Activated CD4-positive, alpha-beta memory T cell treated with anti-CD3 and anti-CD28 coated beads, Interleukin-2, amount 10 ng/mL, durations not matched to agents 7 days and 5 days (primary cell): ENCODE measurements around the gene C14orf93. TPM values are rescaled to one million over a fixed set of nuclear protein-coding genes. Genes with fewer than 3 reads are reported as not detected.

ENCODE experiments used
- CTCF ChIA-PET: fragments of 350-600 bp; sonication (Branson Sonifier 250); formaldehyde crosslinking; loops from one replicate; lab custom pipeline; 2021; ENCODE audit warnings: antibody characterized with exemption, inconsistent platforms; lab: Charles Lee
- POLR2A ChIA-PET: fragments of 350-600 bp; sonication (Branson Sonifier 250); formaldehyde crosslinking; loops from one replicate; lab custom pipeline; 2021; ENCODE audit warnings: antibody characterized with exemption; lab: Charles Lee
- DNase-seq: peaks from one replicate; pipeline ENCODE4 v3.0.0-alpha.2; 2020
- H3K27ac Mint-ChIP-seq: one replicate; pipeline ENCODE4 v1.8.0; 2021; ENCODE audit warnings: mild to moderate bottlenecking, mixed read lengths
- H3K27me3 Mint-ChIP-seq: one replicate; pipeline ENCODE4 v1.8.0; 2021; ENCODE audit warnings: mixed read lengths
- H3K36me3 Mint-ChIP-seq: one replicate; pipeline ENCODE4 v1.8.0; 2021; ENCODE audit warnings: low read depth, mixed read lengths
- H3K4me1 Mint-ChIP-seq: one replicate; pipeline ENCODE4 v1.8.0; 2021; ENCODE audit warnings: mixed read lengths
- H3K4me3 Mint-ChIP-seq: one replicate; pipeline ENCODE4 v1.8.0; 2021; ENCODE audit warnings: mild to moderate bottlenecking, mixed read lengths
- H3K9me3 Mint-ChIP-seq: one replicate; pipeline ENCODE4 v1.8.0; 2021; ENCODE audit warnings: mixed read lengths
- total RNA-seq, 2 experiments: library from RNA; stranded (reverse); gene quantifications; one replicate each; pipeline ENCODE4 v1.2.3, GENCODE V29; 2021

Gene C14orf93
- total RNA-seq, 2 experiments from 2014 or later, result 9.4 to 10.4 TPM

DNA sequence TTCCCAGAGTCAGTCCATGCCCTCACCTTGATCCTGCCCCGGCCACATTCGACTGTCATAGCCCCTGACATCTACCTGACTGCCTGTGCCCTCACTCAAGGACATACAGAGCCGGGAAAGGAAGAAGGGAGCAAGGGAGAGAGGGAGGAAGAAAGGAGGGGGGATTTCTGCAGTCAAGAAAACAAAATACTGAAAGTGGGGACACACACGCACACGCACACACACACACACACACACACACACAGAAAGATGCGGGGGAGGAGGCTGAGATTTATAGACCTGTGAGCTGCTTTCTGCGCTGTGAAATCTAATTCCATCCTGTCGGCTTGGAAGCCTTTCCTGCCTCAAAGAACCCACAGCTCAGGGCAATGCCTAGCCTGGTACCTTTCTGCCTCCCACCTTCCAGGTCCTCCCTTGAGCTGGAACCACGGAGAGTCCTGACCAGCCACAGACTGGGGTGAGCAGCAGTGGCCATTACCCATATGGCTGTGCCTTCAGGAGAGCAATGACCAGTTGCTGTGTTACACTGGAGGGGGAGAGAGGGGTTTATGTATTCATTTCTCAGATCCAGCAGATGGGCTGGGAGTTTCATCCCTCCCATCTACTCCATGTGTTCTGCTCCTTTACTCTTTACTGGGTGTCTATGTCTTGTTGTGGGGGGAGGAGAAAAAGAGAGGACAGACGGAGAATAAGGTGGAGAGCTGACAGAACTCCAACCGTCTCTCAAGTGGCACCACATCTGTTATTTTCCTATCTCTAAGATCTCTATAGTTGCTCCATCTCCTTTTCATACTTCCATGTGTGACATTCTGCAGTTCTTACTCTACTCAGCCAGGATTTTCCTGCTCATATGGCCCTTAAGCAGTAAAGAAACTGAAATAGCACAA is 12.9 kb downstream of the C14orf93 start:
- Mint-ChIP-seq H3K36me3 (no peaks in the 10 kb centered on the region), H3K27me3 (no peaks in the 10 kb centered on the region), H3K4me3 (no peak overlapping the region), H3K27ac (no peak overlapping the region), H3K4me1 (no peaks in the 10 kb centered on the region), H3K9me3 (no peaks in the 10 kb centered on the region)
- ChIA-PET POLR2A (interaction anchor here (1.4 to 5.3 kb wide), 2 partner anchors 9 to 10 kb away, joined by 4 to 48 read pairs; no protein-coding TSS in a partner anchor), CTCF (interaction anchor here (0.7 to 6.9 kb wide), 10 partner anchors 8 to 72 kb away, joined by 3 to 71 read pairs (median 4); partner anchors contain the start of genes AJUBA, CDH24 and HAUS4)
- no peak for DNase-seq

DNA sequence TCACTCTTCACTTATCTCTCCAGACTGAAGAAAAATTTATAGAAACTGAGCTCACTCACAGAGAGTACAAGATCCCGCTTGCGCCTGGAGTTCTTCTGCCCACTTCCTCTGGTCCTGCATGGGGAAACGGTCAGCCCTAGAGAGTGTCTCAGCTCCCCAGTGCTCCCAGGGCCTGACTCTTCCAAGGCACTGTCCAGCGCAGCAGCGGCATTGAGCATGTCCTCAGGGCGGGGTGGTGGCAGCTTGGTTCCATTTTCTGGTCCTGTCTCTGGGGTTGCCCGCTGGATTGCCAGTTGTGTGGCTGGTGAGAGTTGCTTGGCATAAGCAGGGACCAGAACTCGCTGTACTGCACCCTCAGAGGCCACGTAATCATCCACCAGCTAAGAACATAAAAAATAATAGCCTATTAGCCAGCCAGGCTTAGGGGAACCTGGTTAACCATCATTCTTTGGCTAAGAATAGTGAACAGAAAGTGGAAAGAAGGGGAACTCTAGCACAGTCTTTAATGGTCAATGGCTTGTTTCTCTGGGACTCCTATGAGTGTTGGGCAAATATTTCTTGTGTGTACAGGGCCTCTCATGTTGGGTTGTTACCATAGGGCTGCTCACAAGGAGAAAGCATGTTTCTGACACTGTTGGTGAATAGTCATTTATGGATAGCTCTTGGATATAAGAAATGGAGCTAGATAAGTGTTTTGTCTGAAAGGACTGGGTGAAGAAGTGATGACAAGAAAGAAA is 13.9 kb downstream of the C14orf93 start:
- Mint-ChIP-seq H3K9me3 (no peaks in the 10 kb centered on the region), H3K4me3 (no peak overlapping the region), H3K27me3 (no peaks in the 10 kb centered on the region), H3K4me1 (no peaks in the 10 kb centered on the region), H3K36me3 (no peaks in the 10 kb centered on the region), H3K27ac (no peak overlapping the region)
- POLR2A ChIA-PET, result interaction anchor here (1.1 to 5.3 kb wide), 2 partner anchors 10 to 11 kb away, joined by 3 to 48 read pairs; no protein-coding TSS in a partner anchor
- no peak for DNase-seq
- CTCF ChIA-PET, result interaction anchor here (0.6 to 6.9 kb wide), 20 partner anchors 7 to 1170 kb away, joined by 3 to 71 read pairs (median 4); partner anchors contain the start of genes CDH24 and HAUS4

DNA sequence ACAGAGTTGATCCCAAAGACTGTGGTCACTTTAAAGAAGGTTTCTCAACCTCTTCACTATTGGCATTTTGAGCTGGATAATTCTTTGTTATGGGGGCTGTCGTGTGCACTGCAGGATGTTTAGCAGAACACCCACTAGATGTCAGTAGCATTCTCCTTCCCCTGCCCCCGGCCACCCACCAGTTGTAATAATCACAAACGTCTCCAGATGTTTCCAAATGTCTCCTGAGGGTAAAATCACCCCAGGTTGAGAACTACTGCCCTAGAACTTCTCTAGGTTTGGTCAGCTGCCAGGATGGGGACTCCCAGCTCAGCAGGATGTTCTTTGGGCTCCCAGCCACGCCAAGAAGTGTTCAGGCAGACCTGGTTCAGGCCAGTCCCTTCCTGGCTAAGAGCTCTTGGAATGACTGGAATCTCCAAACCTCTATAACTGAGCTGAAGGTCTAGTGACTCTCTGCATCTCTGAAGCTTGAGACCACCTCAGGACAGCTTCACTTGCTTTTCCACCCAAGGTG is 15.1 kb downstream of the C14orf93 start:
- CTCF ChIA-PET, result interaction anchor here (0.7 to 6.9 kb wide), 23 partner anchors 9 to 1169 kb away, joined by 3 to 71 read pairs (median 5); partner anchors contain the start of gene CDH24
- no peak overlapping the region for H3K27ac Mint-ChIP-seq
- POLR2A ChIA-PET, result interaction anchor here (0.7 to 5.3 kb wide), 4 partner anchors 13 to 1075 kb away, joined by 3 to 48 read pairs (median 4); no protein-coding TSS in a partner anchor
- H3K9me3 Mint-ChIP-seq, result no peaks in the 10 kb centered on the region
- no peaks in the 10 kb centered on the region for H3K4me1 Mint-ChIP-seq
- peak; percentile 29 for DNase-seq
- no peaks in the 10 kb centered on the region for H3K36me3 Mint-ChIP-seq
- H3K4me3 Mint-ChIP-seq, result no peak overlapping the region
- no peaks in the 10 kb centered on the region for H3K27me3 Mint-ChIP-seq

DNA sequence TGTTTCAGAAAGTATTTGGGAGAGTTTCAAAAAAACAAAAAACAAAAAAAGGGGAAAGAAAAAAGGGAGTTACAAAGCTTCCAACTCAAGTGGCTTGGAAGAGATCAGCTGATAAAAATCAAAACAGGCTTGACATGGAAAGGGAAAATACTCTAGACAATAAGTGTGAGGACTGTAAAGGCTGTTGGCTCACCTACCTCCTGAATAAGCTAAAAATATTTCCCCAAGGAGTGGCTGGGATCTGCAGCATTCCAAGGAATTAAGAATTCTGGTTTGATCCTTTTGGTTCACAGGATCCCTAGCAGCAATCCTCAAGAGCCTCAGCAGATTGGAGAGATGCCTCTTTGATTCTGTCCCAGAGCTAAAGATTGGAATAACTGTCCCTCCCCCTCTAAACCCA is 16.4 kb downstream of the C14orf93 start:
- H3K27me3 Mint-ChIP-seq, result no peaks in the 10 kb centered on the region
- no peaks in the 10 kb centered on the region for H3K4me1 Mint-ChIP-seq
- H3K9me3 Mint-ChIP-seq, result no peaks in the 10 kb centered on the region
- no peak for DNase-seq
- ChIA-PET POLR2A (interaction anchor here (5.3 kb wide), 1 partner anchor 14 kb away, joined by 48 read pairs; no protein-coding TSS in a partner anchor), CTCF (interaction anchor here (0.7 to 6.9 kb wide), 9 partner anchors 8 to 101 kb away, joined by 3 to 71 read pairs (median 13); partner anchors contain the start of genes ACIN1, C14orf119 and CDH24)
- no peaks in the 10 kb centered on the region for H3K36me3 Mint-ChIP-seq
- H3K4me3 Mint-ChIP-seq, result no peak overlapping the region
- no peak overlapping the region for H3K27ac Mint-ChIP-seq

DNA sequence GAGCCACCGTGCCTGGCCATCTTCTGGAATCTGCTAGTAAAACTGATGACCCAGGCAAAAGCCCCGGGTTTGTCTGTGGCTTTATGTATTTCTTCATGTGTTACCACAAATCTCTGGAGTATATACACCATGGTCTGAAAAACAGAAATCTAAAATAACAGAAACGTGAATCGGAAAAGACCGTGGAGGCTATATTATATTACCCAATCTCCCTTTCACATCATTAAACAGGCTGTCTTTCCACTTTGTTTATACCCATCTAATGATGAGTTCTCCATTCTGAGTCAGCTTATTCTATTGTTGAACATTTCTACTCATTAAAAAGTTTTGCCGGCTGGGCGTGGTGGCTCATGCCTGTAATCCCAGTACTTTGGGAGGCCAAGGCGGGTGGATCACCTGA is 18.1 kb downstream of the C14orf93 start:
- CTCF ChIA-PET, result interaction anchor here (1.4 to 4.8 kb wide), 3 partner anchors 36 to 77 kb away, joined by 5 to 29 read pairs (median 13); partner anchors contain the start of gene HAUS4
- no peak for DNase-seq
- no peaks in the 10 kb centered on the region for H3K36me3 Mint-ChIP-seq

DNA sequence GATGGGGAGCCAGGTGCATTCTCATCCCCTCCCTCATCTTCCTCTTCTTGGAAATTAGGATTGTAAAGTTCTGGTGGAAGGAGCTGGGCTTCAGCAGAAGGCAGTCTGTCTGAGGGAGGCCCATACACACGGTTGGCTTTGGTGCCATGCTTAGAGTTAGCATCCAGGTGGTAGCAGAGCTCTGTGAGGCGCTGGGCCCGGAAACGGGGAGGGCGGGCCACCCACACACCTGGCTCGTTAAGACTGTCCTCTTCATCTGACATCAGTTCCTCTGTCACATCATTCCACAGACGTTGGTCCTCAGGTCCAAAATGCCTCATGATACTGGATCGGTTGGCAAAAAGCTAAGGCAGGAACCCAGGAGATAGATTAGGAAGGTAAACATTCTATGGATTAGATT is 22.7 kb downstream of the C14orf93 start:
- H3K27ac Mint-ChIP-seq, result no peak overlapping the region
- H3K9me3 Mint-ChIP-seq, result no peaks in the 10 kb centered on the region
- ChIA-PET POLR2A (interaction anchor here (0.8 to 3.4 kb wide), 10 partner anchors 8 to 75 kb away, joined by 3 to 37 read pairs (median 4); partner anchors contain the start of genes CDH24 and HAUS4), CTCF (interaction anchor here (0.6 to 9.1 kb wide), 28 partner anchors 9 to 429 kb away, joined by 3 to 332 read pairs (median 10); partner anchors contain the start of genes ACIN1, C14orf119, CDH24 and HAUS4)
- H3K4me3 Mint-ChIP-seq, result no peak overlapping the region
- H3K4me1 Mint-ChIP-seq, result no peaks in the 10 kb centered on the region
- no peak for DNase-seq
- H3K36me3 Mint-ChIP-seq, result no peaks in the 10 kb centered on the region
- no peaks in the 10 kb centered on the region for H3K27me3 Mint-ChIP-seq

More for the DNA sequence above, 18.1 kb downstream of the C14orf93 start:
- H3K4me3 Mint-ChIP-seq, result no peak overlapping the region
- H3K9me3 Mint-ChIP-seq, result no peaks in the 10 kb centered on the region
- no peaks in the 10 kb centered on the region for H3K4me1 Mint-ChIP-seq
- H3K27ac Mint-ChIP-seq, result no peak overlapping the region
- POLR2A ChIA-PET, result interaction anchor here (1.4 to 5.3 kb wide), 2 partner anchors 15 to 66 kb away, joined by 4 to 48 read pairs; no protein-coding TSS in a partner anchor
- no peaks in the 10 kb centered on the region for H3K27me3 Mint-ChIP-seq

DNA sequence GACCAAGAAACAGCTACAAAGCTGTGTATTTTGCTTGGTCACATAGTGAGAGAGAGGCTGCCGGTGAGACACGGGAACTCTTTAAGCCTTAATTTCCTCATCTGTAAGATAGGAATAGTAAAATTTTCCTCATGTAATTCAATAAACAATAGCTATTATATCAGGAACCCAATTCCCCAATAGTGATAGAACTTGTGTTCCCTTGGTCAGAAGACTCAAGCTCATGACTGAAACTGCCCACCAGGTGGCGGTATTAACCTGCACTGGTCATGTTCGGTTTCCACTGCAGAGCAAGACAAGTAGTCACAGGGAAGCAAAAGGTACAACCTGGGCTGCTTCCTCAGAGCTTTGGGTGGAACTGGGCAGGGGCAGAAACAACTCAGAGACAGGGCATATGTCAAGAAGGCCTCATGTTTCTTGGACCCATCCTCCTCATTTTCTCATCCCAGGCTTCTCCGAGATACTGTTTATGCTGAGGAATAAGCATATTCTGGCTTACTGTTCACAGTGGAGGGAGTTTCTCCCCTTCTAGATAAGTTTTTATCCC is 23.4 kb downstream of the C14orf93 start:
- peaks cover 2% of the 10 kb centered on the region for H3K4me1 Mint-ChIP-seq
- no peak overlapping the region for H3K27ac Mint-ChIP-seq
- peak; percentile 90 for DNase-seq
- no peaks in the 10 kb centered on the region for H3K36me3 Mint-ChIP-seq
- H3K4me3 Mint-ChIP-seq, result no peak overlapping the region
- POLR2A ChIA-PET, result interaction anchor here (0.8 to 3.4 kb wide), 12 partner anchors 9 to 416 kb away, joined by 3 to 37 read pairs (median 4); partner anchors contain the start of genes CDH24, HAUS4 and RBM23
- CTCF ChIA-PET, result interaction anchor here (0.5 to 9.1 kb wide), 62 partner anchors 10 to 445 kb away, joined by 3 to 332 read pairs (median 5); partner anchors contain the start of genes ACIN1, C14orf119, CDH24 and HAUS4
- H3K27me3 Mint-ChIP-seq, result no peaks in the 10 kb centered on the region
- H3K9me3 Mint-ChIP-seq, result no peaks in the 10 kb centered on the region

DNA sequence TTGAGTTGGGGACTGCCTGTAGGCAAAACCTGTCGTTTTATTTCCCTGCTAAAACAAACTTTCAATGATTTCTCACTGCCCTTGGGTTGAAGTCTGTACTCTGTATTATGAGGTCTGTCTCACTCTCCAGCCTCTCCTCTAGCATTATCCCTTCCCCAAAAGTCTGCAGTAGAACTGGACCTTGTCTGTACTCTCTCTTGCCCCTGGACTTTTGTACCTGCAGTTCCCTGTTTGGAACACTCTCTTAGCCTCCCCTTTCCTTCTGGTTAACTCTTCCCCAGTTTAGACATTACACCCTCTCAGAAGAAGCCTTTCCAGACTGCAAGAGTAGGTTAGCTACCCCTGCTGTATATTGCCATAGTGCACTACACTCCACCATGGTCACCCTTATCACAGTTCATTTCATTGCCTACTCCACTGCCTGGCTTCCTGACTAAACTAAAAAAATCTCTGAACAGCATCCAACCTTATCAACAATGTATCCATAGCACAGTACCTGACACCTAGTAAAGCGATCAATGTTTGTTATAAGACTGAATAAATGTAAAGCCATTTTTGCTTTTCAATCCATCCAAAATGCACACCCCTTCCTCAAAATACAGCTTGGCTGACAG is 23.9 kb downstream of the C14orf93 start:
- no peaks in the 10 kb centered on the region for H3K36me3 Mint-ChIP-seq
- POLR2A ChIA-PET, result interaction anchor here (1.0 to 3.4 kb wide), 11 partner anchors 10 to 416 kb away, joined by 3 to 37 read pairs (median 5); partner anchors contain the start of genes CDH24, HAUS4 and RBM23
- CTCF ChIA-PET, result interaction anchor here (0.5 to 9.1 kb wide), 61 partner anchors 10 to 444 kb away, joined by 3 to 332 read pairs (median 5); partner anchors contain the start of genes ACIN1, C14orf119, CDH24 and HAUS4
- H3K27ac Mint-ChIP-seq, result no peak overlapping the region
- peaks cover 2% of the 10 kb centered on the region for H3K27me3 Mint-ChIP-seq
- H3K4me3 Mint-ChIP-seq, result no peak overlapping the region
- no peaks in the 10 kb centered on the region for H3K9me3 Mint-ChIP-seq
- H3K4me1 Mint-ChIP-seq, result peaks cover 2% of the 10 kb centered on the region
- DNase-seq, result no peak

DNA sequence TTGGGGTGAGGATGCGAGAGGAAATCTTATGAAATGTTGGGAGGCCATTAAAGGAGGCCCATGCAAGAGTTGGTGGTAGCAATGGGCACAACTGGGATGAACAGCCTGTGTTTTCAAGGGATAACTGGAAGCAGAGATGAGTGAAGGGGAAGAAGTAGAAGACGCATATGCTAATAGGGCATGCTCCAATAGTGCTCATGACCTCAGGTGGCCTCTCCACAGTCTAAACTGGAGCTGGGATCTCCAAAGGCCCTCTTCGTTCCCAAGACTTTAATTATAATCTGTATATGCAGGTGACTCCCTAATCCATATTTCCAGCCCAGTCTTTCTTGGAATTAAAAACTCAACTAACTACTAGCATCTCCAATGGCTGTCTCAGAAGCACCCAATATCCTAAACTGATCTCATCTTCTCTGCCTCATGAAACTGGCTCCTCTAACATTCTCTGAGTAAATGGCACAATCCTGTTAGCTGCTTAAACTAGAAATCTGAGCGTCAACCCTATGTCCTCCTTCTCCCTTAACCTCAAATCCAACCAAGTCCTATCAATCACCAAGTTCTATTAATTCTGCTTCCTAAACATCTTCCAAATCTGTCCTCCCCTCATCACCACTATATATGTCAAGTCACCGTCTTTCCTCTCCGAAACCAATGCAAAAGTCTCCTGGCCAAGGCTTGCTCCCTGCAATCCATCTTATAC is 24.8 kb downstream of the C14orf93 start:
- no peak overlapping the region for H3K27ac Mint-ChIP-seq

DNA sequence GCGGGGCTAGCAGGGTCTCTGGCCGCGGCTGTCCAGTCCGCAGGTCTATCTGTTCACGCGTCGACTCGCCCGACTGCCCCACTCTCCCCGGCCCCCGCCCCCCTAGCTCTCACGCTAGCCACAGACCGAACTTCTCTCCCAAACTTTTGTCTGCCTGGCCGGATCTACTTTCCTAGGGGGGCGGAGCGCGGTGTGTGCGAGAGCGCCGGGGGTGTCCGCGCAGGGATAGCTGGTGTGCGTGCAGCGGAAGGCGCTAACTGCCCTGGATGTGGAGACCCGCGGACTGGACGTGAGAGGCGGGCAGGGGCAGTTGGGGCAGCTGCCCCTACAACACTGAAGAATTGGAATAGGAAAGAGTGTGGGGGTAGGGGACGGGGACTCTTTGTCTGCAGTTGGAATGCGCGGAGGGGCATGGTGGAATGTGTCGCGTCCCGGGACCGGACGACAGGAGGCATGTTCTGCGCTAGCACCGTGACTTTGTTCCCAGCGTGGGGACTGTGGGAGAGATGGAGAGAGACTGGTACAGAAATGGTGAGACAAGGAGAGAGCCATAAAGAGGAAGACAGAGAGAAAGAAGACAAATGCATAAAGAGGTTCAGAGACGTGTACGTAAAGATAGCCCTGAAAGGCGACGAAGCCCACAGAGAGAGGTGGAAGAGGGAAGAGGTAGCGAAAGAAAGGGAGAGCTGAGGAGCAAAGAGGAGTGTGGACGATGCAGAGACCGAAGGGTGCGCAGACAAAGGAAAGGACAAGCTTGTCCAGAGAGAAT is 27.3 kb downstream of the C14orf93 start, which contains the start of gene AJUBA:
AJUBA (minus strand) TSS at position 75 of the 769 bp plus-strand sequence. CDS start 285 bp downstream, outside the sequence.
- ChIA-PET POLR2A (interaction anchor here (0.9 to 4.6 kb wide), 14 partner anchors 10 to 412 kb away, joined by 3 to 23 read pairs (median 4); partner anchors contain the start of genes ACIN1, C14orf119, CDH24 and DAD1), CTCF (interaction anchor here (0.6 to 9.1 kb wide), 25 partner anchors 8 to 413 kb away, joined by 3 to 332 read pairs (median 4); partner anchors contain the start of genes CDH24, HAUS4 and PRMT5)
- Mint-ChIP-seq H3K27me3 (peaks cover 24% of the 10 kb centered on the region), H3K27ac (no peak within 1 kb of the TSS), H3K4me3 (no peak within 1 kb of the TSS), H3K36me3 (no peaks in the 10 kb centered on the region), H3K4me1 (peaks cover 10% of the 10 kb centered on the region), H3K9me3 (no peaks in the 10 kb centered on the region)
- peak; percentile 77 for DNase-seq

More for the DNA sequence above, 24.8 kb downstream of the C14orf93 start:
- Mint-ChIP-seq H3K27me3 (peaks cover 6% of the 10 kb centered on the region), H3K4me3 (no peak overlapping the region), H3K9me3 (no peaks in the 10 kb centered on the region), H3K36me3 (no peaks in the 10 kb centered on the region), H3K4me1 (peaks cover 6% of the 10 kb centered on the region)
- DNase-seq, result no peak
- CTCF ChIA-PET, result interaction anchor here (0.6 to 9.1 kb wide), 14 partner anchors 11 to 415 kb away, joined by 3 to 332 read pairs (median 23); partner anchors contain the start of genes CDH24, HAUS4 and PRMT5
- POLR2A ChIA-PET, result interaction anchor here (1.5 to 3.4 kb wide), 4 partner anchors 22 to 84 kb away, joined by 3 to 37 read pairs (median 12); partner anchors contain the start of genes CDH24 and HAUS4
